GM12892 (cell line): ENCODE data around the gene KLK11.

Experiments
- DNase-seq: peaks from one replicate; pipeline ENCODE4 v3.0.0; 2011; ENCODE audit not compliant: insufficient read length
- FAIRE-seq: peaks from 2 replicates; lab custom pipeline; 2011; peaks lifted over from hg19 to GRCh38; lab: Jason Lieb, UNC
- POLR2A ChIP-seq: IDR thresholded peaks from 2 replicates; pipeline ENCODE4 v1.6.1; 2011; ENCODE audit warnings: low read depth, low read length, control low read depth
- POLR2AphosphoS5 ChIP-seq: IDR thresholded peaks from 2 replicates; pipeline ENCODE4 v1.6.1; 2011; ENCODE audit warnings: low read depth, low read length, control low read depth
- TAF1 ChIP-seq: IDR thresholded peaks from 2 replicates; pipeline ENCODE4 v1.6.1; 2011; ENCODE audit warnings: low read depth, mild to moderate bottlenecking, control low read depth, low read length, borderline replicate concordance

KLK11 gene

DNA sequence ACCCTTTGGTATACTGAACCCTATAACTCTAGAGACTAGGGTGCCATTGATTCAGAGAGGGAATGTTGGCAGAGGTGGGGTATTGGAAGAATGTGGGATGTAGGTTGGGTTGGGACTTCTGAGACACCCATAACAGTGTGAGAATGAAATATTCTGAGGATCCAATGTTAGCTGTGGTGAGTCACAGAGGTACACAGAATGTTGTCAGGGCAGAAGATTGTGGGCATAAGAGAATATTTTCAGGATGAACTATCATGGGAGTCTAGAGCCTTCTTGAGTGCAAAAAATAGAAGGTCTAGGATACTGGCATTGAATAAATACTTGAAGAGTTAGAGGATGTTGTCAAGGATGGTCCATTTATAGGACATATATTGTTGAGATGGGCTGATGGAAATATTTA, 29.4 kb upstream of the KLK11 start:
- TF ChIP-seq POLR2A = no peak
- TF ChIP-seq TAF1 = no peak
- no peak for TF ChIP-seq POLR2AphosphoS5
- DNase-seq = no peak
- FAIRE-seq = no peak

DNA sequence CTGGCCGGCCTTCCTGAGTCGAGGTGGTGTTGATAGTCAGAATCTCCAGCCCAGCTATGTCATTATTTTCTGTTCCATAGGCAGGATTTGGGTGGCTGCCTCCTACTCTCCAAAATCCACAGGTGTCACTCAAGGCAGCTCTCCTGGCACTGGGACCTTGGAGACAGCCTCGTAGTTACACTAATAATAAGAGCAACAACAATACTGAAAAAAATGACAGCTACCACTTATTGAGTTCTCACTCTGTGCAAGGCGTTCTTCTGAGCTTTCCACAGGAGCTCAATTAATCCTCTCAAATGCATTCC, 20.6 kb upstream of the KLK11 start:
- FAIRE-seq = no peak
- DNase-seq = no peak
- TF ChIP-seq POLR2AphosphoS5 (no peak), TAF1 (no peak), POLR2A (no peak)

DNA sequence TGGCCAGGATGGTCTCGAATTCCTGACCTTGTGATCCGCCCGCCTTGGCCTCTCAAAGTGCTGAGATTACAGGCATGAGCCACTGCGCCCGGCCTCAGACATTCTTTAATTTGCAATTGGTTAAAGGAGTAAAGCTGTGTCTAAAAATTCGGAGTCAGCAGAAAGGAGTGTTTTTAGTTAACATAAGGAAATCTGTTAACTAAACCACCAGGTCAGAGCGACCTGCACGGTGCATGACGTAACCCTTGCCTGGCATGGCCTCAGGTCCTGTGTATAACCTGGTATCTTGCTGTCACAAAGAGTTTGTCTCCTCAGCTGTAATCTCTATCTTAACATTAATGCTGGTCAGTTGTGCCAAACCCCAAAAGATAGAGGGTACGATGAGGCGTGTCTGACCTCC, 17.9 kb upstream of the KLK11 start:
- TF ChIP-seq POLR2AphosphoS5 (no peak), POLR2A (no peak), TAF1 (no peak)
- no peak for FAIRE-seq
- DNase-seq = no peak

DNA sequence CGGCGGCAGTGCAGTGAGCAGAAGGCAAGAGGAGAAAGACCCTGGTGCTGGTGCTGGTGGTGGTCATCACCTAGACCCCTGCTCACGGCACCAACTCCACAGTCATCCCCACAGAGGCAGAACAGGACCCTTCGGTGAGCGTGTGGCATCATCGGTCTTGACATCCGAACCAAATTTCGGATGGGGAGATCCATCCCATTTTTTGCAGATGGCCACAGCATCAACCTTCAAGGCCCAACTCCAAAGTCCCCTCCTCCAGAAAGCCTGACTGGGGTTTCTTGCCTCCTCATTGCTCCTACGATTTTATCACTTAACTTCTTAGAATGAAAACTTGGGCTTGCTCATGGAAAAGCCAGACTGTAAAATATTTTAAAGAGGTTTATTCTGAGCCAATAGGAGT, 17.1 kb upstream of the KLK11 start:
- no peak for FAIRE-seq

DNA sequence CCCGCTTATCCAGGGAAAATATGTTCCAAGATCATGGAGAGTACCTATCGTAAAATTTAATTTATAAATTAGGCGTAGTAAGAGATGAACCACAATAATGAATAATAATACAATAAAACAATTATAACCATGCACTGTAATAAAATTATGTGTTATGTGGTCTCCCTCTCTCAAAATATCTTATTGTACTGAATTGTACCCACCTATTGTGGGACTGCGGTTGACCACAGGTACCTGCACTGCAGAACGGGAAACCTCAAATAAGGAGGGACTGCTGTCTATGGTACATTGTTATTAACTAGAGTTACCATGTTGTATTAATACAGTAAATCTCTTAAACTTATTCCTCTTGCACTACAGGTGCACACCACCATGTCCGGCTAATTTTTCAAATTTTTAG, 13.7 kb upstream of the KLK11 start:
- DNase-seq (no peak), FAIRE-seq (no peak)
- TF ChIP-seq POLR2A (no peak), POLR2AphosphoS5 (no peak), TAF1 (no peak)

More for the DNA sequence above, 17.1 kb upstream of the KLK11 start:
- TF ChIP-seq TAF1 = no peak
- no peak for TF ChIP-seq POLR2AphosphoS5
- no peak for TF ChIP-seq POLR2A
- no peak for DNase-seq

DNA sequence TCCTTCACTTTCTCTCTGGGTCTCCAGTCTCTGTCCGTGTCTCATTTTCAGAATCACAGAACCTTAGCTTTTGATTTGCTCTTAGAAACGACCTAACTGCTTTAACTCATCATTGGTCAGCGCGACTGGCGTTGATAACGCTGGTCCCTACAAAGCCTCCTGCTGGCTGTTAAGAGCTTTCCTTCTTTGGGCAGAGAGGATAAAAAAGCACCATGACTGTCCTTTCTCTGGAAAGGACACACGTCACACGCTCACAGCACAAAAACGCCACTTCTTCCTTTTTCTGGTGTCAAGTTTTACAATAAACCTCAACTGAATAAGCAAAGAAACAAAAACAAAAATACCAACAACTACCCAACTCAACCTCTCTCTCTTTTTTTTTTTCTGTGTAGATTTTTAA, 10.1 kb upstream of the KLK11 start:
- no peak for DNase-seq
- TF ChIP-seq POLR2A = no peak
- TF ChIP-seq TAF1 = no peak
- no peak for TF ChIP-seq POLR2AphosphoS5
- no peak for FAIRE-seq

DNA sequence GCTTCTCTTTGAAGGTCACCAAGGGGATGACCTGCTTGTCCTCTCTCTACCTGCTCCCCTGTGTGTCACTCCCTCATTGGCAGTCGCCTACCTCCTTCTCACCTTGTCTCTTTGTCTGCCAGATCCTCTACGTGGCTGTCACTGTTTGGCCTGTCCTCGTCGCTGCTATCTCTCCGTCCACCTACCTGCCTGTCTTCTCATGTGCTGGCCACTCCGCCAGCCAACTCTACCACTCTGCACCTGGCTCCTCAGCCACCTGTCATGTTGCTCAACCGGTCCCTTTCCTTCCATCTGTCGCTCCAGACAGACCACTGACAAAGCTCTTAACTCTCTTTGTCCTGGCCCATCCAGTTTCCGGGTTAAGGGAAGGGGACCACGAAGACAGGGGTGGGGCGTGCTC, 8.3 kb upstream of the KLK11 start, which contains the start of gene KLK12:
TSS of gene KLK12 (minus strand) at position 299 of the 400 bp plus-strand sequence. CDS start 381 bp downstream, outside the sequence.
- DNase-seq = no peak
- FAIRE-seq = no peak
- TF ChIP-seq POLR2AphosphoS5 = no peak
- no peak for TF ChIP-seq TAF1
- TF ChIP-seq POLR2A = no peak

DNA sequence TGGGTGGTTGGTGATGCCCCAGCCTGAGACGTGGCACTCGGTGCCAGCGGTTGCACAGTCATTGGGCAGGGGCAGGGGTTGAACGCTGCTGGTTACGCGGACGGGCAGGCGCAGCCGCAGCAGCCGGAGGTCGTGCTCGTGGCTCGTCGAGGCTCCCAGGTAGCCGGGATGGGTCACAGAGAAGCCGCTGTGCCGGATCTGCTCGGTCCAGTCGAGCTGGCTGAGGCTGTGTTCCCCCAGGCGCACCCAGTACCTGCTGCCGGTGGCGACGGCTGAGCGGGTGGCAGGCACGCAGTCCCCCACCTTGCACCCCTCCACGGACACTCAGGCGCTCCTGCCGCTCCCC, 5.4 kb upstream of the KLK11 start:
- TF ChIP-seq POLR2AphosphoS5 = no peak
- TF ChIP-seq POLR2A = no peak
- TF ChIP-seq TAF1 = no peak
- DNase-seq (no peak), FAIRE-seq (no peak)

DNA sequence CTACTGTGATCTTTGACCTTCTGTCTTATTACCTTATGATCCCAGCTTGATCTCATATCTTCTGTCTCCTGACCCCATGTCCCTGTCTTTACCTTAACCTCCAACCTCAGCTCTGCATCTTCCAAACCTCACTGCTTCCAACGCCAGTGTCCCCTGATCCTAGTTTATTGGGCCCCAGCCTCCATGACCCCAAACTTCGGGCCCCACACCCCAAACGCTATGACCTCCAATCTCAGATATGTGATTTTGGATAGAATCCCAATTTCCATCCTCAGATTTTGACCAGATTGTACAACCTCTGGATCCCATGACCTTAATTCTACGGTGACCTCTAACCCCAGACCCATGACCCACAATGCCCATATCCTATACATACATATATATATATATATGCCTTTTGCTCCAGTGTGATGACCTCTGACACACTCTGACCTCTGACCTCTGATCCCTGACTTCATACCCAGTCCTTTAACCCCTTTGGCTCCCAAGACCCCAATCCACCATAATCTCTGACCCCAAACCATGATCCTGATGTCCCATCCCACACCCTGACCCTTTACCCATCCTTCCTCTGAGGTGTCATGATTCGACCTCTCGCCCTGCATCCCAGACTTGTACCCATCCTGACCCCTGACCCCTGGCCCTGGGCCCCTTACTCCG, 4.9 kb upstream of the KLK11 start:
- FAIRE-seq = no peak
- DNase-seq = no peak
- TF ChIP-seq POLR2A = no peak
- no peak for TF ChIP-seq POLR2AphosphoS5
- TF ChIP-seq TAF1 = no peak

DNA sequence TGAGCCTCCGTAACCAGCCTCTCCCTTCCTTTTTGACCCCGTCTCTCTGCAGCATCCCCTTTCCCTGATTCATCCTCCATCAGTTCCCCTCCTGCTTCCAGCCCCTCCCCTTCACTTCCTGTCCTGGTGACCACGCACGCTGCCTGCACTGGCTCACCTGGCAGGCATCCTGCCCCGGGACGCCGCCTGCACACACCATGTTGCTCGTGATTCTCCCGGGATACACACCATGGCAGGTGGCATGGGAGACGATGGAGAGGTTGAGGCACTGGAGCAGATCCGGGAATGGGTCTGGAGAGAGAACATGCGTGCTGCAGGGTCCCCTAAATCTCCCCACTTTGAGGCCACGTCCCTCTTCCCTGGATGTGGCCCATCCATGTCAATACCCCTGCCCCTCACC, 4.2 kb upstream of the KLK11 start:
- no peak for DNase-seq
- TF ChIP-seq TAF1 = no peak
- no peak for TF ChIP-seq POLR2AphosphoS5
- no peak for TF ChIP-seq POLR2A
- no peak for FAIRE-seq

DNA sequence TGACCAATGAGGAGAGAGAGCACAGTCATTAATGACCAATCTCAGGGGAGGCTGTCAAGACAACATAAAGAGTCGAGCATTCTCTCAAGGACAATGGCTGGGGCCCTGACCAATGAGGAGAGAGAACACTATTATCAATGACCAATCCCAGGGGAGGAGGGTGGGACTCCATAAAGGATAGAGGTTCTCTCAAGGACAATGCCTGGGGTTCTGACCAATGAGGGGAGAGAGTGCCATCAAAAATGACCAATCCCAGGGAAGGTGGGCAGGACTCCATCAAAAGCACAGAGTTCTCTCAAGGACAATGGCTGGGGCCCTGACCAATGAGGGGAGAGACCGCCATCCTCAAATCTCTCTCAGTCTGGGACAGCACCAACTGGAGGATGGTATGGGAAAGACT, 3.3 kb upstream of the KLK11 start:
- DNase-seq = no peak
- TF ChIP-seq POLR2AphosphoS5 (no peak), POLR2A (no peak), TAF1 (no peak)
- no peak for FAIRE-seq

DNA sequence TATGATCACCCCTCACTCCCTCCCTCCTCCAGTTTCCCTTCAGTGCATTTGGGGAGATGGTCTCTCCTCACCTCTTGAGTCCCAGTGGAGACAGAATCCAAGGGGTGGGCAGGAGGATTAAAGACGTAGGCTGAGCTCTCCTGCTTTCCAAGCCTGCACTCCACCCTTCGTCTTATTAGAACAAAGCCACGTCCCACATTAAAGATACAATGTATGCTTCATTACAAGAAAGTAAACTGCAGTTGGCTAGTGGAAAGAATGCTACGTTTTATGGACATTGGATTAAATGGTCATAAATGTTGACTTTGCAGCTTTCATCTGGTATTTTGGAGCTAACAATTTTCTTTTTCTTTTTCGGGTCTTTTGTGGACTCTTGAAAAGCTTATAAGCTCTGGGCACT, 1.5 kb upstream of the KLK11 start:
- DNase-seq (no peak), FAIRE-seq (no peak)
- no peak for TF ChIP-seq POLR2A
- no peak for TF ChIP-seq TAF1
- no peak for TF ChIP-seq POLR2AphosphoS5

DNA sequence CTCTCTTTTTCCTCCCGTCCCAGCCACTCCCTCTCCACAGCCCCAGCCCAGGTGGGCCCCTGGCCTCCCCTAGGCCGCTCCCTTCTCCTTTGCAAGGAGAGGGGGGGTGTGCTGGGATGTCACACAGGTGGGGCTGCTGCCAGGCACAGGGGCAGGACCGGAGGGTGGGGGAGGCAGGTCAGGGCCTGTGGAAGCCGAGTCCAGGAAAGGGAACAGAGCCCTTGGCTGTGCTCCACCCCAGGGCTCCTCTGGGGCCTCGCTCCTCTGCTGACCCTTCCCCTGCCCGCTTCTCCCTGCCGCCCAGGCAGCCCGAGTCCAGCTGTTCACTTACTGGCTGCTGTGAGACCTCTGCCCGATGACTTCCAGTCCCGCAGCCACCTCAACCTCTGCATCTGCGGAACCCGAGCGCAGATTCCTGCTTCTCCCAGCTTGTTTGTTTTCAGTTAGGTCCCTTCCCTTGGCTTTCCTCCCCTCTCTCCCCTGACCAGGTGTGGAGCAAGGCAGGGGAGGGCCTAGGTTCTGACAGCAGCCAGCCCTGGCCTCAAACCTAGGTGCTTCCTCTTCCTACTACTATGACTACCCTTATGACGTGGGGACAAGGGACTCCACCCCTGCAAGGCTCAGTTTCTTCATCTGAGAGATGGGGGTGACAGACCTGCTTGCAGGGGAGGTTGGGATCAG, 850 bp upstream of the KLK11 start:
- TF ChIP-seq TAF1 (no peak), POLR2A (no peak), POLR2AphosphoS5 (no peak)
- FAIRE-seq (no peak), DNase-seq (no peak)
